Measurements from ENCODE around the gene DHCR7. TPM values are rescaled to one million over a fixed set of nuclear protein-coding genes. Genes with fewer than 3 reads are reported as not detected.

Gene DHCR7
- total RNA-seq, 1 donor from 2014 or later: 36.7 TPM

DNA sequence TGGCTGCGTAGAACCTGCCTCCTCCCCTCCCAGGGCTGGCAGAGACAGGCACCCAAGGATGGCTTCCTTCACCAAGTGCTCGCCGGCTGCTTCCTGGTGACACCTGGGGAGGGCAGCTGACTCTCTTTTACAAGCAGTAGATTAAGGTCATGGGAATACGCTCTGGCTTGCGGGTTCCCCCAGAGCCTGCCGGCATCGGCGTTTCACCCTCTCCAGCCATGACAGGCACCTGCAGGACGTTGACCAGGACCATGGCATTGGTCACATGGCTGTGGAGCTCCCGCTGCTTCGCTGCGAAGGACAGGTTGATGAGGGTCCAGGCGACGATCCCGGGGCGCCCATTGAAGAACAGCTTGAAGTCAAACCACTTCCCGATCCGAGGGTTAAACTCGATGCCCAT lies 9.5 kb downstream of the DHCR7 start:
- peaks cover 30% of the 10 kb centered on the region for H3K36me3 Mint-ChIP-seq

DNA sequence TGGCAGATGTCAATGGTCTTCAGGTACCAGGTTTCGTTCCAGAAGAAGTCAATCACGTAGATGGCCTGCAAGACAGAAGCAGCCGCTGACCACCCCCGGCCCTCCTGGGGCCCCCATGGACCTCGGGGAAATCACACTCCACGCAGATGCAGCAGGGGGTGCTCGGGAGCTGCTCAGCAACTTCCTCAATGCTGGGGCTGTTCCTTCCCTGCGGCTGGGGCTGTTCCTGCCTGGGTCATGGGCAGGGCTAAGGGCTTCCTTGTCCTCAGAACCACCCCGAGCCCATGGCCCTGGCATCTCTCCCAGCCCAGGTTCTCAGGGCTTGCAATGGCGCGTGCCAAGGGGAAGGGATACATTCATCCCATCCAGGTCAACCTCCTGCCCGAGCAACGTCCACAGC lies 10.3 kb downstream of the DHCR7 start:
- Histone ChIP-seq H2AFZ (replicated peaks) (no peak overlapping the region), H3K9ac (no peak overlapping the region), H3K36me3 (no peaks in the 10 kb centered on the region), H3K79me2 (ENCODE audit: low read depth) (no peaks in the 10 kb centered on the region), H3K27ac (no peak overlapping the region), H3K4me3 (no peak overlapping the region), H3K4me2 (no peak overlapping the region), H3F3A (ENCODE audit: low read depth) (peaks cover 1% of the 10 kb centered on the region), H3K27me3 (no peaks in the 10 kb centered on the region), H3K4me1 (no peaks in the 10 kb centered on the region), H3K9me3 (ENCODE audit: low read depth) (no peaks in the 10 kb centered on the region), H4K20me1 (ENCODE audit: low read depth) (no peaks in the 10 kb centered on the region)
- Mint-ChIP-seq H3K4me3 (no peak overlapping the region), H3K9me3 (no peaks in the 10 kb centered on the region), H3K27me3 (ENCODE audit: insufficient read depth, low read depth) (peaks cover 2% of the 10 kb centered on the region), H3K4me1 (no peaks in the 10 kb centered on the region), H3K36me3 (peaks cover 28% of the 10 kb centered on the region), H3K27ac (no peak overlapping the region)
- DNase-seq (ENCODE audit: low spot score): no peak
- TF ChIP-seq EZH2 (IDR thresholded peaks at IDR 0.05): no peak
- TF ChIP-seq, protein P1, sequence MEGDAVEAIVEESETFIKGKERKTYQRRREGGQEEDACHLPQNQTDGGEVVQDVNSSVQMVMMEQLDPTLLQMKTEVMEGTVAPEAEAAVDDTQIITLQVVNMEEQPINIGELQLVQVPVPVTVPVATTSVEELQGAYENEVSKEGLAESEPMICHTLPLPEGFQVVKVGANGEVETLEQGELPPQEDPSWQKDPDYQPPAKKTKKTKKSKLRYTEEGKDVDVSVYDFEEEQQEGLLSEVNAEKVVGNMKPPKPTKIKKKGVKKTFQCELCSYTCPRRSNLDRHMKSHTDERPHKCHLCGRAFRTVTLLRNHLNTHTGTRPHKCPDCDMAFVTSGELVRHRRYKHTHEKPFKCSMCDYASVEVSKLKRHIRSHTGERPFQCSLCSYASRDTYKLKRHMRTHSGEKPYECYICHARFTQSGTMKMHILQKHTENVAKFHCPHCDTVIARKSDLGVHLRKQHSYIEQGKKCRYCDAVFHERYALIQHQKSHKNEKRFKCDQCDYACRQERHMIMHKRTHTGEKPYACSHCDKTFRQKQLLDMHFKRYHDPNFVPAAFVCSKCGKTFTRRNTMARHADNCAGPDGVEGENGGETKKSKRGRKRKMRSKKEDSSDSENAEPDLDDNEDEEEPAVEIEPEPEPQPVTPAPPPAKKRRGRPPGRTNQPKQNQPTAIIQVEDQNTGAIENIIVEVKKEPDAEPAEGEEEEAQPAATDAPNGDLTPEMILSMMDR (IDR thresholded peaks at IDR 0.05): no peak
- TF ChIP-seq EZH2phosphoT487 (IDR thresholded peaks at IDR 0.05): no peak

More for the DNA sequence above, 9.5 kb downstream of the DHCR7 start:
- no peak for DNase-seq (ENCODE audit: low spot score)
- Mint-ChIP-seq H3K27me3 (ENCODE audit: insufficient read depth, low read depth) (peaks cover 2% of the 10 kb centered on the region), H3K4me3 (no peak overlapping the region), H3K9me3 (no peaks in the 10 kb centered on the region), H3K4me1 (no peaks in the 10 kb centered on the region), H3K27ac (no peak overlapping the region)
- H3K4me1 ChIP-seq: no peaks in the 10 kb centered on the region
- TF ChIP-seq EZH2 (IDR thresholded peaks at IDR 0.05): no peak
- TF ChIP-seq, protein P1 (IDR thresholded peaks at IDR 0.05): no peak
- no peaks in the 10 kb centered on the region for H3K27me3 ChIP-seq
- H3K4me2 ChIP-seq: no peak overlapping the region
- H2AFZ ChIP-seq (replicated peaks): no peak overlapping the region
- H3K36me3 ChIP-seq: no peaks in the 10 kb centered on the region
- no peaks in the 10 kb centered on the region for H3K9me3 ChIP-seq (ENCODE audit: low read depth)
- no peak overlapping the region for H3K4me3 ChIP-seq
- H3K79me2 ChIP-seq (ENCODE audit: low read depth): no peaks in the 10 kb centered on the region
- no peak overlapping the region for H3K27ac ChIP-seq
- H3K9ac ChIP-seq: no peak overlapping the region
- H4K20me1 ChIP-seq (ENCODE audit: low read depth): no peaks in the 10 kb centered on the region
- no peaks in the 10 kb centered on the region for H3F3A ChIP-seq (ENCODE audit: low read depth)

DNA sequence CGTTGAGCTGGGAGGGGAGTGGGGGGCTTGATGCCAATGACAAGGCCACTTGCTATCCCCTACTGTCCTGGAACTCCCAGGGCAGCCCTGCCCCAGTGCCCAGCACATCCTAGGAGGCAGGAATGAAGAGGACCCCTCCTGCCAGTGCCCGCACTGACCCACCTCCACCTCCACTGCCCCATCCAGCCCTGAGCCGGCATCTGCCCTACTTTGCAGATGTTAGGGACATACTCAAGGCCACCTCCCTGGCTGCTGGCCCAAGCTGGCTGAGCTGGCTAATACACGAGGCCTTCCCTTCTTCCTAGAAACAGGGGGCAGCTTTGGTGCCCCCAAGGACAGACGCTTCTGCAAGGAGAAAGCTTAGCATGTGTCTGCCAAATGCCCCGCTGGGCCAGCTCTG lies 10.8 kb downstream of the DHCR7 start:
- Histone ChIP-seq H3K79me2 (ENCODE audit: low read depth) (no peaks in the 10 kb centered on the region), H3K4me2 (no peak overlapping the region), H3F3A (ENCODE audit: low read depth) (peaks cover 4% of the 10 kb centered on the region), H4K20me1 (ENCODE audit: low read depth) (no peaks in the 10 kb centered on the region), H3K36me3 (no peaks in the 10 kb centered on the region), H3K27me3 (no peaks in the 10 kb centered on the region), H3K4me1 (no peaks in the 10 kb centered on the region), H2AFZ (replicated peaks) (no peak overlapping the region), H3K4me3 (no peak overlapping the region), H3K27ac (no peak overlapping the region), H3K9me3 (ENCODE audit: low read depth) (no peaks in the 10 kb centered on the region), H3K9ac (no peak overlapping the region)
- DNase-seq (ENCODE audit: low spot score): no peak
- Mint-ChIP-seq H3K27ac (no peak overlapping the region), H3K4me1 (no peaks in the 10 kb centered on the region), H3K9me3 (no peaks in the 10 kb centered on the region), H3K36me3 (peaks cover 27% of the 10 kb centered on the region), H3K27me3 (ENCODE audit: insufficient read depth, low read depth) (peaks cover 2% of the 10 kb centered on the region), H3K4me3 (no peak overlapping the region)
- TF ChIP-seq EZH2 (IDR thresholded peaks at IDR 0.05) (no peak), EZH2phosphoT487 (IDR thresholded peaks at IDR 0.05) (no peak)
- TF ChIP-seq, protein P1 (IDR thresholded peaks at IDR 0.05): no peak
